ENCODE data around the gene SUN2.

Gene SUN2

DNA sequence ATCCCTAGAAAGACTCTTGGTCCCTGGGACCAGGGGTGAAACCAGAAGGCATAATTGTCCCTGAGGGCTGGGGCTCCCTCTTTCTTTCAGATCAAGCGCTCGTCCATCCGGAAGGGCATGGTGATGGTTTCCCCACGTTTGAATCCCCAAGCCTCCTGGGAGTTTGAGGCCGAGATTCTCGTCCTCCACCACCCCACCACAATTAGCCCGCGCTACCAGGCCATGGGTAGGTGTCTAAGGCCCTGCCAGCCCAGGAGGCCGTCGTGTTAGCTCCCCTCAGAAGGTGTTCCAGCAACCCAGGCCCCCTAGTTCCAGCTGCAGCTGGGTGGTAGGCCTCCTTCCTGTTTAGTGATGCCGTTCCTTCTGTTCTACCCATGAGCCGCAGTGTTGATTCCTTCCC lies 28.7 kb downstream of the SUN2 start:
- in situ Hi-C loops (cut with HindIII; ENCODE audit: low sequenced_read_pairs) = no loop called here
- DNase-seq (ENCODE audit: low read depth, low spot score) = no peak
- no peak overlapping the region for H3K4me3 ChIP-seq (ENCODE audit: low read depth, low read length)
- TF ChIP-seq, protein P1, sequence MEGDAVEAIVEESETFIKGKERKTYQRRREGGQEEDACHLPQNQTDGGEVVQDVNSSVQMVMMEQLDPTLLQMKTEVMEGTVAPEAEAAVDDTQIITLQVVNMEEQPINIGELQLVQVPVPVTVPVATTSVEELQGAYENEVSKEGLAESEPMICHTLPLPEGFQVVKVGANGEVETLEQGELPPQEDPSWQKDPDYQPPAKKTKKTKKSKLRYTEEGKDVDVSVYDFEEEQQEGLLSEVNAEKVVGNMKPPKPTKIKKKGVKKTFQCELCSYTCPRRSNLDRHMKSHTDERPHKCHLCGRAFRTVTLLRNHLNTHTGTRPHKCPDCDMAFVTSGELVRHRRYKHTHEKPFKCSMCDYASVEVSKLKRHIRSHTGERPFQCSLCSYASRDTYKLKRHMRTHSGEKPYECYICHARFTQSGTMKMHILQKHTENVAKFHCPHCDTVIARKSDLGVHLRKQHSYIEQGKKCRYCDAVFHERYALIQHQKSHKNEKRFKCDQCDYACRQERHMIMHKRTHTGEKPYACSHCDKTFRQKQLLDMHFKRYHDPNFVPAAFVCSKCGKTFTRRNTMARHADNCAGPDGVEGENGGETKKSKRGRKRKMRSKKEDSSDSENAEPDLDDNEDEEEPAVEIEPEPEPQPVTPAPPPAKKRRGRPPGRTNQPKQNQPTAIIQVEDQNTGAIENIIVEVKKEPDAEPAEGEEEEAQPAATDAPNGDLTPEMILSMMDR (IDR thresholded peaks at IDR 0.05; ENCODE audit: low read depth, low read length) = no peak

DNA sequence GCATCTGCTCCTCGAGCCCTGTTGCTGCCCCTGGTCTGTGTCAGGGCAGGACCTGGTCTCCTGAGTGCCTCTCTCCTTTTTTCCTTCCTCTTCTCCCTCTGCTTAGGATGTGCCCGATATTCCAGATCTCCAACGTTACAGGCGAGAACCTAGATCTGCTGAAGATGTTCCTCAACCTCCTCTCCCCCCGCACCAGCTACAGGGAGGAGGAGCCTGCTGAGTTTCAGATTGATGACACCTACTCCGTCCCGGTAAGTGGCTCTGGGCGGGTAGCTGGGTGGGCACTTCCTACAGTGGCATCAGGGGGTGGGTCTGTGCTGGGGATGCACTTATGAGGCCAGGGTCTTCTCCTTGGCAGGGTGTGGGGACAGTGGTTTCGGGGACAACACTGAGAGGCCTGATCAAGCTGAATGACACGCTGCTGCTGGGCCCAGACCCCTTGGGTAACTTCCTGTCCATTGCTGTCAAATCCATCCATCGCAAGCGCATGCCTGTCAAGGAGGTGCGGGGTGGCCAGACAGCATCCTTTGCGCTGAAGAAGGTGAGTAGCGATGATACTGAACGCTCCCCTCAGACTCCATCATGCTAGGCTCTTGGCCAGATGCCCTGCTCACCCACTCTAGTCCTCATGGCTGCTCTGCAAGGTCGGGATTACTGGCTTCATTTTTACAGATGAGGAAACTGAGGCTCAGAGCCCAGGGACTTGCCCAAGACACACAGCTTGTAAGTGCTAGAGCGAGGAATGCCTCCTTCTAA lies 29.7 kb downstream of the SUN2 start:
- in situ Hi-C loops (cut with HindIII; ENCODE audit: low sequenced_read_pairs) = no loop called here
- H3K4me3 ChIP-seq (ENCODE audit: low read depth, low read length) = no peak overlapping the region
- no peak for DNase-seq (ENCODE audit: low read depth, low spot score)
- TF ChIP-seq, protein P1 (IDR thresholded peaks at IDR 0.05; ENCODE audit: low read depth, low read length) = no peak

DNA sequence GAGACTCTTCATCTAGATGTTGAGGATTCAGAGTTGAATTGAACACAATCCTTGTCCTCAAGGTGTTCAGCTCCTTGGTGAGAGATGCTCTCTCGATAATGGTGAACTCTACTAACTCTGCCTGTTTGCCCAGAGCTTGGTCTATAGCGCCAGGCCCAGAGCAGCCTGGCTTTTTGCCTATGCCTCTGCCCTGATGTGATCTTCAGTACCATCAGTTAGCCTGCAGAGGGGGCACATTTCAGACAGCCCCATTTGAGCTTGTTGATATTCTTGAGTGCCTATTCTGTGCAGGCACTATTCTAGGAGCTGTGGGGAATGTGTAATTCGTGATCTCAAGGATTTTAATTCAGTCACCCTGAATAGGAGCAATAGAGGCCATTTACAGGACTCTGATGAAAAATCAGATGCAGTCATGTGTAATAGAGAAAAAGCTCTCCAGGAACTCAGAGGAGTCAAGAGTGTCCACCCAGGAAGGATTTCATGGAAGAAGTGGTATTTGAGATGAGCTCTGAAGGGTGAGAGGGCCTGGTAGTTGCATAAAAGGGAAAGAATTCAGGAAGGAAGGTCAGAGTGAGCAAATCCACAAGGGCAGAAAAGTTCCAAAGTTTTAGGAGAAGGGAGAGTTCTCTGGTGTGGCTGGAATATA lies 30.7 kb downstream of the SUN2 start:
- in situ Hi-C loops (cut with HindIII; ENCODE audit: low sequenced_read_pairs) = no loop called here
- TF ChIP-seq, protein P1 (IDR thresholded peaks at IDR 0.05; ENCODE audit: low read depth, low read length) = peak; percentile 69
- no peak overlapping the region for H3K4me3 ChIP-seq (ENCODE audit: low read depth, low read length)
- peak; percentile 43 for DNase-seq (ENCODE audit: low read depth, low spot score)

DNA sequence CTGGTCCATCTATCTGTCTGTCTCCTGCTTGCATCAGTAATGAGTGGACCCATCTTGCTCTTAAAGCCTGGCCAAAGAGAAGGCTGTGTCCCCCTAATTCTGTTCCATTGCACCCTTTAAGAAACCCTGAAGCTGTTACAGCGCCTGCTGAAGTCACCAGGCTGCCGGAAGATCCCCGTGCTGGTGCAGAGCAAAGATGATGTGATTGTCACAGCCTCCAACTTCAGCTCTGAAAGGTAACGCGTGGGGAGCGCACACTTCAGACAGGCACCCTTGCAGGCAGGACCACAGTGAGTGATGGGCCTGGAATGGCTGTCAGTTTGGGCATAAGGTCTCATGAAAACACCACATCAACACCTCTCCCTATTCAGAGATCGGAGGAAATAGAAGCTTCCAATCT lies 31.6 kb downstream of the SUN2 start:
- in situ Hi-C loops (cut with HindIII; ENCODE audit: low sequenced_read_pairs) = no loop called here
- no peak overlapping the region for H3K4me3 ChIP-seq (ENCODE audit: low read depth, low read length)
- TF ChIP-seq, protein P1 (IDR thresholded peaks at IDR 0.05; ENCODE audit: low read depth, low read length) = no peak
- no peak for DNase-seq (ENCODE audit: low read depth, low spot score)

DNA sequence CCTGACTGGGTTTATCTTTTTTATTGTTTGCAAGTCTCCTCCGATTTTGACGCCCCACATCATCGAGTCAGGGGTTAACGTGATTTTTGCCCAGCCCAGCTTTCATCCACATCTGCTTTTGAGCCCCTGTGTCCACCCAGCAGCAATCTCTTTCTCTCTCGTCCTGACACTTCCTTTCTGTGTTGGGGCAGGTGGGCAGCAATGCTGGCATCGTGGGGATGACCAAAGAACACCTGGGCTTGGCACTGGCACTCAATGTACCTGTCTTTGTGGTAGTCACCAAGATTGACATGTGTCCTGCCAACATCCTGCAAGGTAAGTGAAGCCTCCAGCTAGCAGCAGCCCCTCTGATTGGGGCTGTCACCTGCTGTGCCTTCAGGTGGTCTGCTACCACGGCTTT lies 34.2 kb downstream of the SUN2 start:
- no peak overlapping the region for H3K4me3 ChIP-seq (ENCODE audit: low read depth, low read length)
- in situ Hi-C loops (cut with HindIII; ENCODE audit: low sequenced_read_pairs) = no loop called here
- TF ChIP-seq, protein P1 (IDR thresholded peaks at IDR 0.05; ENCODE audit: low read depth, low read length) = no peak
- no peak for DNase-seq (ENCODE audit: low read depth, low spot score)

DNA sequence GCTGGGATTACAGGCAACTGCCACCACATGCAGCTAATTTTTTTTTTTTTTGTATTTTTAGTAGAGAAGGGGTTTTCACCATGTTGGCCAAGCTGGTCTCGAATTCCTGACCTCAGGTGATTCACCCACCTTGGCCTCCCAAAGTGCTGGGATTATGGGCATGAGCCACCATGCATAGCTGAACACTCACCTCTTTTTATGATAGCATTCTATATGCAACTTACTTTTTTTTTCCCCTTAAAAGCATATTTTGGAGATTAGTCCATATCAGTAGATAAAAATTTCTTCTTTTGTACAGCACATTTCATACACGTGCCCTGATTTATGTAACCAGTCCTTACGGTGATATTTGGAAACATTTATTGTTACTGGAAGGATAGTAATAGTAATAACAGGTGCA lies 35.4 kb downstream of the SUN2 start:
- TF ChIP-seq, protein P1 (IDR thresholded peaks at IDR 0.05; ENCODE audit: low read depth, low read length) = no peak
- in situ Hi-C loops (cut with HindIII; ENCODE audit: low sequenced_read_pairs) = no loop called here
- no peak overlapping the region for H3K4me3 ChIP-seq (ENCODE audit: low read depth, low read length)
- DNase-seq (ENCODE audit: low read depth, low spot score) = no peak
